GM18951 (cell line): ENCODE data around the gene C14orf93.
A peak's percentile ranks its signal among the peaks of the same experiment; 100 is the strongest.
"Not testable (repeated sequence)": the region's sequence is repeated elsewhere in the genome, so short reads cannot be mapped to it uniquely, and the experiment has no call there.

ENCODE experiments used
- POLR2A ChIP-seq: IDR thresholded peaks from 4 replicates; pipeline ENCODE4 v1.6.1; 2011; ENCODE audit warnings: mild to moderate bottlenecking; ENCODE audit not compliant: insufficient read length, insufficient read depth; ENCODE audit errors: extremely low read depth
- in situ Hi-C: fragments of 300-500 bp; cut with MboI; formaldehyde crosslinking; loops from one replicate; pipeline ENCODE4 v1.12.0; 2022; ENCODE audit warnings: low sequenced_read_pairs, mixed read lengths, inconsistent platforms; ENCODE audit not compliant: unreplicated experiment

C14orf93 gene

DNA sequence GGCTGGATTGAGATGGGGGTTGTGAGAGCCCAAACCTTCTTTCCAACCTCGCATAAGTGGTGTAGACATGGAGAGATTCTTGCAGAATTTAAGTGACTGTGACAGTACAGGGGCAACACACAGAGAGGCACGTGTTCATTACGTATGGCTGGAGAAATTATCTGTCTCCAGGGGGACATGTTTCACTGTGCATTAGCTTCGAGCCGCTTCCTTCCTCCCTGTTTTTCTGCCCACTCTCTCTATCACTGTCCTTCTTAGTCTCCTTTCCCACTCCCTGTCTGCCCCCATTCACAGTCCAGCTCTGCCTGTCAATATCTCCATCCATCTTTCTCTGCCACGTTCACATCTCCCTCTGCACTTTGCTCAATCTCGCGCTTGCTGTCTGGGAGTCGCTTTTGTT lies 11.5 kb upstream of the C14orf93 start:
- no peak for TF ChIP-seq POLR2A

DNA sequence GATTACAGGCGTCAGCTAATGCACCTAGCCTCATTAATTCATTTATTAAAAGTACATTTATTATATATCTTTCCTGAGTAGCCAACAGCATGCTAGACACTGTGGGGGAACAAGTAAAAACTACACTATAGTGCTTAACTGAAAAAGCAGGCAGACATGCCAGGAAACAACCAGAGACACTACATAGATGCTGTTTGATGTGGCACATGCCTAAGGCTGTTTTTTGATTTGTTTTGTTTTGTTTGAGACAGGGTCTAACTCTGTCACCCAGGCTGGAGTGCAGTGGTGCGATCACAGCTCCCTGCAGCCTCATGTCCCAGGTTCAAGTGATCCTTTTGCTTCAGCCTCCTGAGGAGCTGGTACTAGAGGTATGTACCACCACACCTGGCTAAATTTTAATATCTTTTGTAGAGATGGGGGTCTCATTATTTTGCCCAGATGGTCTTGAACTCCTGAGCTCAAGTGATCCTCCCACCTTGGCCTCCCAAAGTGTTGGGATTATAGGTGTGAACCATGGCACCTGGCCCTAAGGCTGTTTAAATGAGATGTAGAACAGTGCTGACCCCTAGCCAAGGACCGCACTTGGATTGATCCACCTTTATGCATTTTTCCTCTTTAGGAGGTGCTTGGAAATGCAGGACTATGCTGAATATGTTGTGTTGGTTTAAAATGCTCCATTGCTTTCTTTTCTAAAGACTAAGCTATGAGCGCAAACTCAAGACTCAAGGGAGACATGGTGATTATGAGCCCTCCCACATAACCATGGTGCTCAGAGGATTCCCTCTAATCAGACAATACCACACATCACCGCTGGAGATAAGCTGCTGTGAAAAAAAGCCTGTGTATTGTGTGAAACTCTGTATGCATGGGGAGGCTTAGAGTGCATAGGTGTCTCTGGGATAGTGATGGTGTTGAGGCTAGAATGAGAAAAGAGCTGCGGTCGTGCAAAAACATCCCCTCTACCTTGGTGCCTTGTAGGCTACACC lies 10.5 kb upstream of the C14orf93 start:
- in situ Hi-C loops: no loop called here
- TF ChIP-seq POLR2A: no peak

More for the DNA sequence above, 11.5 kb upstream of the C14orf93 start:
- in situ Hi-C loops: no loop called here

DNA sequence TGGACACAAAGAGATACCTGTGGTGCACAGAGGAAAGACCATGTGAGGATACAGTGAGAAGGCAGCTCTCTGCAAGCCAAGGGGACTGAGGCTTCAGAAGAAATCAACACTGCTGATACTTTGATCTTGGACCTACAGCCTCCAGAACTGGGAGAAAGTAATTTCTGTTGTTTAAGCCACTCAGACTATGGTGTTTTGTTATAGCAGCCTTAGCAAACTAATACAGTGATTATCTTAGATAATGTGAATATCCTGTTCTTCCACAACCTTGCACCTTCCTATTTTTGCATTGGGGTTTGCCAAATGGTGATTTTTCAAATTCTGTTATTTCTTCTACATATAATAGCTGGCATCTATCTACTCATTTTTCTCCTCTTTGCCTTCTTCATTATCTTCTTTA lies 8.2 kb upstream of the C14orf93 start:
- in situ Hi-C loops: no loop called here

DNA sequence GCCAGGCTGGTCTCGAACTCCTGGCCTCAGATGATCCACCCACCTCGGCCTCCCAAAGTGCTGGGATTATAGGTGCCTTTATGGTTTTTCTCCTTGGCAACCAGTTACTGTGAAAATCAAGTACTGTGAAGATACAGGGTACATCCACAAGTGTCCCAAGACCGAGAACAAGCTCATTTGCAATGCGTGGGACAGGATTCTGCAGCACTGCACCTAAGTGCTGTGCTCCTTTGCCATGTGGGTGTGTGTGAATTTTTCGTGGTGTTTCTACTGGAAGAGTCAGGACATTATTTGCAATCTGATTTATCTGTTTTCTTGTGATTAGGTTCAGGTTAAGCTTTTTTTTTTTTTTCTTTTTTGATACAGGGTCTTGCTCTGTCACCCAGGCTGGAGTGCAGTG lies 7.1 kb upstream of the C14orf93 start:
- no peak for TF ChIP-seq POLR2A

More for the DNA sequence above, 8.2 kb upstream of the C14orf93 start:
- no peak for TF ChIP-seq POLR2A

DNA sequence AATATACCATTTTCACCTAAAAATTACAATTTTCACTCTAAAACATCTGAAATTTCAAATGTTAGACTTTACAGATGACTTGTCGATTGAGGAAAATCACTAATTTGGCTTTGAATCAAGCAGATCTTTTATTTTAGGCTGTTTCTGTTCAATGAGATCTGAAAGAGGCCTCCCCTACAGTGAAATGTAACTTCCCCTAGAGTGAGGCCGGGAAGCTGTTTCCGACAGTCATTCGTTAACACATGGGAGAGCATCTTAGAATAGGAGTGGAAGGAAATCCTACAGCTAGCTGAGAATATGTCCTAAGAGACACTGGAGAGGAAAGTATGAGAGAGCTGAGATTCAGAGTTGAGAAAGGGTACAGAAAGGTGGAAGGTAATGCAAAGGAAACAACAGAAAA lies 5.7 kb upstream of the C14orf93 start:
- no peak for TF ChIP-seq POLR2A
- in situ Hi-C loops: no loop called here

More for the DNA sequence above, 7.1 kb upstream of the C14orf93 start:
- in situ Hi-C loops: no loop called here

DNA sequence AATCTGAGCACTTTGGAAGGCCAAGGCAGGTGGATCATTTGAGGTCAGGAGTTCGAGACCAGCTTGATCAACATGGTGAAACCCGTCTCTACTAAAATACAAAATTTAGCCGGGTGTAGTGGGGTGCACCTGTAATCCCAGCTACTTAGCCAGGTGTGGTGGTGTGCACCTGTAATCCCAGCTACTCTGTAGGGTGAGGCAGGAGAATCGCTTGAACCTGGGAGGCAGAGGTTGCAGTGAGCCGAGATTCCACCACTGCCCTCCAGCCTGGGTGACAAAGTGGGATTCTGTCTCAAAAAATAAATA lies 3.8 kb upstream of the C14orf93 start:
- in situ Hi-C loops: not testable (repeated sequence)

DNA sequence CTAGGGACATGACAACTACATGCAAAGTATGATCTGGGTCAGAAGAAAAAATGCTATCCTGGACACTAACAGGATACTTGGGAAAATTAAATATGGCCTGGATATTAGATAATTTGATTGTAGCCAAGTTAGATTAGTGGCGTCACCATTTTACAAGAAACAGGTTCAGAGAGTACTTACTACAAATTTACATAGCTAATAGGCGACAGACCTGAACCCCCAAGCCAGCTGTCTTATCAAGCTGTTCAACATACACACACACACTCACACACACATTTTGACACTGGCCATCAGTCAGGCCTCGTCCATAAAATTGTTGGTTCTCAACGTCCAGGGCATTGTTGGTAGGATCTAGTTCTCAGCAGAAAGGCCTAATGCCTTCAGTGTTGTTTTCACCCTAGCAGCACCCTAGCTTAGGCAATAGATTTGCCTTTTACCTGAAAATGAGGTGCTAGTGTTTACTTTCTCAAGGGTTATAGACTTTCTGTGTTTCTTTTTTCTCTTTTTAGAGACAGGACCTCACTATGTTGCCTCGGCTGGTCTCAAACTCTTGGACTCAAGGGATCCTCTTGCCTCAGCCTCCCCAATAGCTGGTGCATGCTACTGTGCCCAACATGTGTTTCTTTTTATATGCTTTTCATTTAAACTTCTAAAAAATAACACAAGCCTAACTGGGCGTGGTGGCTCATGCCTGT lies 3.3 kb upstream of the C14orf93 start:
- no peak for TF ChIP-seq POLR2A
- in situ Hi-C loops: no loop called here

DNA sequence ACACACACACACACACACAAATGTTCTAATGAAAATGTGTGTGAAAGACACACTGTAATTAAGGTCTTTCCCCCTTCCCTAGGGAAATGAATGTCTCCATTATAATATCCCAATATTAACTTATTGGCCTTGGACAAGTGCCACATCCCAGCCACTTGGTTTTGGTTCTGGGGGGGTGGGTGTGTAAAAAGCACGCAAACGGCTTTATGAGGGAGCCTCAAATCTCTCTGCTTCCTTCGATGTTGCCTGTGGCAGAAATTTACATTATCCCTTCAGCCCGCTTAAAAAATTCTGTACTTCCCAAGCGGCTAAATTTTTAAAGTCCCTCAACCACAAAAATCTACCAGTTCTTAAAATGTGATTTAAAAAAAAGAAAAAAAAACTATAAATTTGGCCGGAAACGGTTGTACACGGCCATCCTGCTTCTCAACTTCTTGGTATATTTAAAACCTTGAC lies 432 bp downstream of the C14orf93 start:
- no peak for TF ChIP-seq POLR2A
- in situ Hi-C loops: no loop called here

DNA sequence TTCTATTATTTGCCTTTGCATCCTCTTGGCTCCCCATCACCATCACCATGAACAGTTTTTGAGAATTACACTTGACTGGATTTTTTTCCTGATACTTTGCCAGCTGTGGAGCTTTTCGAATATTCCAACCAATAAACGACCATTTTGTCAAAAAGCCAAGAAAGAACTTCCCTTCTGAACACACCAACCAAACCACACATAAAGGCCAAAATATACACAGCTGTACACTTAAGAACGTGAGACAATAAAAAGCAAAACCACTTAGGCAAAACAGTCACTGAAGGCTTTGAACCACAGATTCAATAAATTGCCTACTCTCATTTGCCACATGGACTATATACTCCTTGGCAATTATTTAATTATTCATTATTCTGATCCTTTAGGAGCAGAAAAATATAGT lies 1.1 kb downstream of the C14orf93 start:
- TF ChIP-seq POLR2A: no peak
- in situ Hi-C loops: no loop called here

DNA sequence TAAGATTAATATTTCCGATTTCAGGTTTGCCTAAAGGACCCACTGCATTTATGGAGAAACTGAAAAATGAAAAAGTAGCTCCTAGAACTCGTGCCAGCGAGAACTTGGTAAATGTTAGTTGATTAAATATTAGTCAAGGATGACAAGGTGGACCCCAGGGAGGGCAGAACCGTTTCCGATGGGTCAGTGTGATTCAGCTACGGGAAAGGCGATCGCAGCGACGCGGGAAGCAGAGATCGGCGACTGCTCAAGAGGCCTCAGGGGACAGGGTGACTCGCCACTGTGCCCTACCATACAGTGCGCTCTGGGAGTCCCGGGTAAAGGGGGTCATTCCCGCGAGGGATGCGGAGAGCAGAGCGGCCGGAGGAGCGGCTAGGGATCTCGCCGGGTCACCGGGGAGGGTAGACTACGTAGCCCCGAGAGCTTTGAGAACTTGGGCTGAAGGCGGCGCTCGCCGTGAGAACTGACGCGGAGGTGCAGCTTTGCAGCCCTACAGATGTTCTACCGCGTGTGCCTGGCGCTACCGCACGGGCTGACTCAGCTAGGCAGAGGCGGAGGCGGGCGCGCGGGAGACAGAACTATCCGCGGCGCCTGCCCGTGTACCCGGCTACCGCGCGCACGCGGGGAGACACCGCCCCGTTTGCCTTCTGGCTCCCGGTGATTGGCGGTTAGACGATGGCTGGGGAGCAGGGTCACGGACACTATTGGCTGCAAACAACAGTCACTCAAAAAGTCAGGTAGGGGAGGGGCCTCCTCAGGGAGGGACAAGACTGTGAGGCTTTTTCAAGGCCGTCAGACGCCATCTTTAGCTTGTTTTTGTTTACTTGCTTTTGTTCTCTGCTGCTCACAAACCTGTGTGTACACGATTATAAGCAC lies 3.2 kb downstream of the C14orf93 start:
- TF ChIP-seq POLR2A: peak; percentile 97
- in situ Hi-C loops: no loop called here

DNA sequence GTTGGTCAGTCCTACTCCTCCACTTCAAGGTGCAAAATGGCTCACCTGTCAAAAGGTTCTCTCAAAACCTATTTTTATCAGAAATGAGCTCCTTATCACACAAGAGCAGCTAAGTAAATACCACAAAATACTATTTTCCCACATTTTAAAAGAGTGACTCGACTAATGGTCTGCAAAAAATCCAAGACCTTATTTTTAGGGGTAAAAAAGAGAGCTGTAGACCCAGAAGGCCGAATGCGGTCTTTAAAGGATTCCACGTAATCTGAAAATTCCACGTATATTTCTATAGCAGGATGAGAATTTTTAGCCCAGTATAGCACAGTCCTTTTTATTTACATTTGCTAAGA lies 3.8 kb downstream of the C14orf93 start:
- in situ Hi-C loops: no loop called here
- no peak for TF ChIP-seq POLR2A

DNA sequence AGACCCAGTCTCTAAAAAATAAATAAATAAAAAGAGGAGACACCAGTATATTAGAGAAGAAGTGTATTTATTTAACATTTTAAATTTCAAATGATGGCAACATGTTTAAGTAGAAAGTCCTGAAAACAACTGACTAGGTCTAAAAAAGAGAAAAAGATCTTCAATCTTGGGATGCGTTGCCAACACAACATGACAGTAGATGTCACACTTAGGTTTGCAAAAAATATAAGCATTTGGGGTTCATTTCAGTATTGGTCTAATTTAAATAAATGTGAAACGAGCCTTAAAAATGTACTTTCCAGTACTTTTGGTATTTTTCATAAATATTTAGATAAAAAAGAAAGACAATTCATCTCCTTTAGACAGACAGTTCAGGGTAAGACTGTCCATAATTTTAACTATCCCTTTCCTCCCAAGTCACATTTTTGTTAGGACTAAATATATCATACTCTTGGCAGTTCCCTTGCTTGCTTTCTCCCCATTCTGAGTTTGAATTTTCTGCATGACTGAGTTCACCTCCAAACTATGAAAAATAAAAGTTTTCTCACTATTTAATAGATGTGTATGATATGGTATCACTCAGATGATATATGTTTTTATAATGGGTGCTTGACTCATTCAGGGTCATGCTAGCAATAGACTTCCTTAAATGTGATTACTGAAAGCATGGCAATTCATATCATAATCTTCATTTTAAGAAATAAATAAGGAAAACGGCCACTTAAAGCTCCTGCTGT lies 4.3 kb downstream of the C14orf93 start:
- TF ChIP-seq POLR2A: no peak
- in situ Hi-C loops: no loop called here

DNA sequence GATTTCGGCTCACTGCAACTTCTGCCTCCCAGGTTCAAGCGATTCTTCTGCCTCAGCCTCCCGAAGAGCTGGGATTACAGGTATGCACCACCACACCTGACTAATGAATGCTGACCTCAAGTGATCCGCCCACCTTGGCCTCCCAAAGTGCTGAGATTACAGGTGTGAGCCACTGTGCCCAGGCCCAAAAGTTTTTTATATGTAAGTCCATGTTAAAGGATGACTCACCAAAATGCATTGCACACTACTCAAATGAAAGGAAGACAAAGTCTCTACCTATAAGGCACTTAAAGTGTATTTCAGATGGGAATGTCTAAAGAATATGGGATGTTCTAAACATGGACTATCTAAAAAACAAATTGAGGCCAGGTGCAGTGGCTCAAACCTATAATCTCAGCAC lies 5.7 kb downstream of the C14orf93 start:
- in situ Hi-C loops: not testable (repeated sequence)
